Measurements from ENCODE around the gene RGS6.

GRCh38 chr14:72262771-72263170 is 330.5 kb downstream of the RGS6 start:
- TF ChIP-seq CTCF (IDR thresholded peaks at IDR 0.05): no peak
- TF ChIP-seq POLR2A (IDR thresholded peaks at IDR 0.05): no peak
- TF ChIP-seq POLR2AphosphoS5 (IDR thresholded peaks at IDR 0.05): no peak
